Skeletal muscle satellite cell (primary cell): ENCODE results near the gene CD63.

Experiments
- H3K27me3 ChIP-seq: 2 replicates; pipeline ENCODE4 v1.7.0; 2013; ENCODE audit warnings: low read length; ENCODE audit not compliant: control insufficient read depth, insufficient read depth
- H3K36me3 ChIP-seq: 2 replicates; pipeline ENCODE4 v1.7.0; 2013; ENCODE audit warnings: mild to moderate bottlenecking, control low read depth, low read length; ENCODE audit not compliant: insufficient read depth
- H3K4me1 ChIP-seq: 2 replicates; pipeline ENCODE4 v1.7.0; 2013; ENCODE audit warnings: low read length; ENCODE audit not compliant: control insufficient read depth, insufficient read depth
- H3K4me2 ChIP-seq: 2 replicates; pipeline ENCODE4 v1.7.0; 2013; ENCODE audit warnings: mild to moderate bottlenecking, low read length
- H3K4me3 ChIP-seq: 2 replicates; pipeline ENCODE4 v1.7.0; 2013; ENCODE audit warnings: low read length
- H3K9ac ChIP-seq: 2 replicates; pipeline ENCODE4 v1.7.0; 2013; ENCODE audit warnings: mild to moderate bottlenecking, low read depth, low read length, moderate library complexity
- H3K9me3 ChIP-seq: replicated peaks from 2 replicates; pipeline ENCODE4 v1.7.0; 2013; ENCODE audit warnings: mild to moderate bottlenecking, control low read depth, low read length

The CD63 gene

GRCh38 chr12:55707841-55708694 lies 20.7 kb downstream of the CD63 start, which contains the start of gene ITGA7:
Gene ITGA7, minus strand, starts transcription at chr12:55707904. Its CDS starts 222 bp downstream, at chr12:55707682.
- H3K9ac ChIP-seq = peak within 1 kb of the TSS; percentile 52
- peaks cover 59% of the 10 kb centered on the region for H3K4me1 ChIP-seq
- H3K4me3 ChIP-seq = peak within 1 kb of the TSS; percentile 84
- H3K4me2 ChIP-seq = peak within 1 kb of the TSS; percentile 92
- H3K9me3 ChIP-seq = no peaks in the 10 kb centered on the region
- H3K36me3 ChIP-seq = no peaks in the 10 kb centered on the region
- H3K27me3 ChIP-seq = no peaks in the 10 kb centered on the region

GRCh38 chr12:55707219-55707671 lies 21.6 kb downstream of the CD63 start:
- H3K27me3 ChIP-seq = no peaks in the 10 kb centered on the region
- H3K4me3 ChIP-seq = peak overlapping the region; percentile 84

GRCh38 chr12:55706568-55707218 lies 22.1 kb downstream of the CD63 start:
- Histone ChIP-seq H3K9me3 (no peaks in the 10 kb centered on the region), H3K9ac (peak overlapping the region; percentile 52), H3K36me3 (no peaks in the 10 kb centered on the region), H3K27me3 (no peaks in the 10 kb centered on the region), H3K4me1 (peaks cover 49% of the 10 kb centered on the region), H3K4me3 (peak overlapping the region; percentile 84), H3K4me2 (peak overlapping the region; percentile 92)

More at GRCh38 chr12:55707219-55707671, 21.6 kb downstream of the CD63 start:
- peak overlapping the region; percentile 92 for H3K4me2 ChIP-seq
- no peaks in the 10 kb centered on the region for H3K36me3 ChIP-seq
- H3K9me3 ChIP-seq = no peaks in the 10 kb centered on the region
- peaks cover 55% of the 10 kb centered on the region for H3K4me1 ChIP-seq
- peak overlapping the region; percentile 52 for H3K9ac ChIP-seq

GRCh38 chr12:55705782-55706402 lies 22.9 kb downstream of the CD63 start:
- Histone ChIP-seq H3K4me3 (peak overlapping the region; percentile 84), H3K36me3 (no peaks in the 10 kb centered on the region), H3K27me3 (no peaks in the 10 kb centered on the region), H3K4me1 (peaks cover 53% of the 10 kb centered on the region), H3K9ac (peak overlapping the region; percentile 52), H3K9me3 (no peaks in the 10 kb centered on the region), H3K4me2 (peak overlapping the region; percentile 92)

- peak overlapping the region; percentile 11 for H3K9ac ChIP-seq
- H3K27me3 ChIP-seq = no peaks in the 10 kb centered on the region
- no peaks in the 10 kb centered on the region for H3K36me3 ChIP-seq
- peak overlapping the region; percentile 84 for H3K4me3 ChIP-seq
- no peaks in the 10 kb centered on the region for H3K9me3 ChIP-seq
- H3K4me2 ChIP-seq = peak overlapping the region; percentile 92
- H3K4me1 ChIP-seq = peaks cover 61% of the 10 kb centered on the region
Measured at GRCh38 chr12:55704824-55705718, 23.7 kb downstream of the CD63 start.

GRCh38 chr12:55703901-55704761 lies 24.7 kb downstream of the CD63 start:
- H3K4me1 ChIP-seq = peaks cover 61% of the 10 kb centered on the region
- H3K27me3 ChIP-seq = no peaks in the 10 kb centered on the region

GRCh38 chr12:55703288-55703687 lies 25.5 kb downstream of the CD63 start:
- Histone ChIP-seq H3K9me3 (no peaks in the 10 kb centered on the region), H3K36me3 (no peaks in the 10 kb centered on the region), H3K9ac (peak overlapping the region; percentile 24)

More at GRCh38 chr12:55703901-55704761, 24.7 kb downstream of the CD63 start:
- peak overlapping the region; percentile 84 for H3K4me3 ChIP-seq
- no peaks in the 10 kb centered on the region for H3K36me3 ChIP-seq
- peak overlapping the region; percentile 92 for H3K4me2 ChIP-seq
- H3K9ac ChIP-seq = peak overlapping the region; percentile 24
- H3K9me3 ChIP-seq = no peaks in the 10 kb centered on the region

GRCh38 chr12:55702861-55703260 lies 25.9 kb downstream of the CD63 start:
- Histone ChIP-seq H3K4me3 (no peak overlapping the region), H3K27me3 (no peaks in the 10 kb centered on the region), H3K36me3 (no peaks in the 10 kb centered on the region), H3K4me1 (peaks cover 52% of the 10 kb centered on the region), H3K9me3 (no peaks in the 10 kb centered on the region), H3K9ac (no peak overlapping the region), H3K4me2 (no peak overlapping the region)

More at GRCh38 chr12:55703288-55703687, 25.5 kb downstream of the CD63 start:
- Histone ChIP-seq H3K4me3 (peak overlapping the region; percentile 84), H3K27me3 (no peaks in the 10 kb centered on the region), H3K4me1 (peaks cover 53% of the 10 kb centered on the region), H3K4me2 (peak overlapping the region; percentile 92)

GRCh38 chr12:55700255-55701018 lies 28.4 kb downstream of the CD63 start:
- no peak overlapping the region for H3K9ac ChIP-seq

More at GRCh38 chr12:55700255-55701018, 28.4 kb downstream of the CD63 start:
- Histone ChIP-seq H3K4me3 (no peak overlapping the region), H3K9me3 (no peaks in the 10 kb centered on the region), H3K4me1 (peaks cover 40% of the 10 kb centered on the region), H3K4me2 (no peak overlapping the region), H3K27me3 (no peaks in the 10 kb centered on the region), H3K36me3 (peaks cover 11% of the 10 kb centered on the region)
